ENCODE results near the gene UNC5C. TPM values are rescaled to one million over a fixed set of nuclear protein-coding genes. Genes with fewer than 3 reads are reported as not detected.

The UNC5C gene
- total and polyA plus RNA-seq, 2 experiments from 2014 or later: 3.5 to 16.0 TPM

GRCh38 chr4:95293014-95293413 lies 255.8 kb downstream of the UNC5C start:
- Histone ChIP-seq H3K36me3 (replicated peaks; ENCODE audit: insufficient read depth, low read depth) (no peaks in the 10 kb centered on the region), H3K9me3 (ENCODE audit: low read depth) (no peaks in the 10 kb centered on the region), H3K27me3 (no peaks in the 10 kb centered on the region), H3K9me2 (replicated peaks; ENCODE audit: insufficient read depth) (no peaks in the 10 kb centered on the region), H3K4me1 (ENCODE audit: insufficient read depth) (peaks cover 3% of the 10 kb centered on the region), H3K79me2 (no peaks in the 10 kb centered on the region), H3K27ac (no peak overlapping the region), H3K4me2 (no peak overlapping the region), H4K20me1 (ENCODE audit: insufficient read depth, poor library complexity, severe bottlenecking) (no peaks in the 10 kb centered on the region), H2AFZ (no peak overlapping the region), H3K4me3 (no peak overlapping the region)
- 79% methylated on average over 1 of the region's 1 CpG for WGBS (ENCODE audit: low lambda C conversion rate, missing lambda C conversion rate)
- no peak for DNase-seq (ENCODE audit: low spot score)
- TF ChIP-seq EZH2phosphoT487 (IDR thresholded peaks at IDR 0.05; ENCODE audit: low read depth, severe bottlenecking, unreplicated experiment) (no peak), EZH2 (IDR thresholded peaks at IDR 0.05; ENCODE audit: borderline replicate concordance) (no peak), CTCF (IDR thresholded peaks at IDR 0.05; ENCODE audit: poor library complexity) (no peak)

GRCh38 chr4:95290702-95291101 lies 258.1 kb downstream of the UNC5C start:
- WGBS (ENCODE audit: low lambda C conversion rate, missing lambda C conversion rate): 86% methylated on average over 6 of the region's 6 CpGs
- no peak for TF ChIP-seq EZH2phosphoT487 (IDR thresholded peaks at IDR 0.05; ENCODE audit: low read depth, severe bottlenecking, unreplicated experiment)
- TF ChIP-seq EZH2 (IDR thresholded peaks at IDR 0.05; ENCODE audit: borderline replicate concordance): no peak
- TF ChIP-seq CTCF (IDR thresholded peaks at IDR 0.05; ENCODE audit: poor library complexity): no peak

GRCh38 chr4:95289028-95289634 lies 259.6 kb downstream of the UNC5C start:
- Histone ChIP-seq H3K27ac (peak overlapping the region; percentile 25), H3K79me2 (no peaks in the 10 kb centered on the region), H3K9me2 (replicated peaks; ENCODE audit: insufficient read depth) (no peaks in the 10 kb centered on the region), H4K20me1 (ENCODE audit: insufficient read depth, poor library complexity, severe bottlenecking) (no peaks in the 10 kb centered on the region), H3K4me1 (ENCODE audit: insufficient read depth) (peaks cover 3% of the 10 kb centered on the region), H3K27me3 (no peaks in the 10 kb centered on the region), H3K4me3 (no peak overlapping the region), H3K9me3 (ENCODE audit: low read depth) (no peaks in the 10 kb centered on the region), H3K4me2 (no peak overlapping the region), H2AFZ (no peak overlapping the region), H3K36me3 (replicated peaks; ENCODE audit: insufficient read depth, low read depth) (no peaks in the 10 kb centered on the region)
- WGBS (ENCODE audit: low lambda C conversion rate, missing lambda C conversion rate): 52% methylated on average over 1 of the region's 1 CpG
- peak; percentile 20 for DNase-seq (ENCODE audit: low spot score)
- no peak for TF ChIP-seq EZH2 (IDR thresholded peaks at IDR 0.05; ENCODE audit: borderline replicate concordance)
- no peak for TF ChIP-seq EZH2phosphoT487 (IDR thresholded peaks at IDR 0.05; ENCODE audit: low read depth, severe bottlenecking, unreplicated experiment)
- no peak for TF ChIP-seq CTCF (IDR thresholded peaks at IDR 0.05; ENCODE audit: poor library complexity)

More at GRCh38 chr4:95290702-95291101, 258.1 kb downstream of the UNC5C start:
- DNase-seq (ENCODE audit: low spot score): no peak
- no peak overlapping the region for H3K4me3 ChIP-seq
- no peaks in the 10 kb centered on the region for H3K36me3 ChIP-seq (replicated peaks; ENCODE audit: insufficient read depth, low read depth)
- no peaks in the 10 kb centered on the region for H3K27me3 ChIP-seq
- no peaks in the 10 kb centered on the region for H4K20me1 ChIP-seq (ENCODE audit: insufficient read depth, poor library complexity, severe bottlenecking)
- H3K4me2 ChIP-seq: no peak overlapping the region
- no peak overlapping the region for H2AFZ ChIP-seq
- H3K4me1 ChIP-seq (ENCODE audit: insufficient read depth): peaks cover 3% of the 10 kb centered on the region
- no peaks in the 10 kb centered on the region for H3K9me2 ChIP-seq (replicated peaks; ENCODE audit: insufficient read depth)
- no peaks in the 10 kb centered on the region for H3K9me3 ChIP-seq (ENCODE audit: low read depth)
- H3K27ac ChIP-seq: no peak overlapping the region
- no peaks in the 10 kb centered on the region for H3K79me2 ChIP-seq

Data from hepatocyte (in vitro differentiated cells).